ES-I3 (cell line): ENCODE results near the gene PPP6R3.

Experiments used
- H3K36me3 ChIP-seq: 2 replicates; pipeline ENCODE4 v1.6.1; 2013; ENCODE audit warnings: mild to moderate bottlenecking, low read length, control low read depth, moderate library complexity; ENCODE audit not compliant: insufficient read depth
- H3K4me1 ChIP-seq: 2 replicates; pipeline ENCODE4 v1.6.1; 2013; ENCODE audit warnings: mild to moderate bottlenecking, control low read depth, low read length; ENCODE audit not compliant: insufficient read depth
- H3K9ac ChIP-seq: 2 replicates; pipeline ENCODE4 v1.6.1; 2013; ENCODE audit warnings: low read depth, mild to moderate bottlenecking, low read length, moderate library complexity
- H3K9me3 ChIP-seq: 2 replicates; pipeline ENCODE4 v1.6.1; 2013; ENCODE audit warnings: mild to moderate bottlenecking, low read length, moderate library complexity; ENCODE audit not compliant: control insufficient read depth, insufficient read depth

PPP6R3 gene

GRCh38 chr11:68542617-68543016 lies 82.1 kb downstream of the PPP6R3 start:
- Histone ChIP-seq H3K4me1 (peaks cover 16% of the 10 kb centered on the region; the same call in 1 of the 2 replicates), H3K9me3 (no peaks in the 10 kb centered on the region), H3K9ac (no peak overlapping the region), H3K36me3 (peaks cover 3% of the 10 kb centered on the region; the same call in 1 of the 2 replicates)

GRCh38 chr11:68543594-68543993 lies 83.0 kb downstream of the PPP6R3 start:
- no peaks in the 10 kb centered on the region for H3K9me3 ChIP-seq
- H3K9ac ChIP-seq, result no peak overlapping the region
- H3K36me3 ChIP-seq, result peaks cover 9% of the 10 kb centered on the region; the same call in 1 of the 2 replicates
- peaks cover 16% of the 10 kb centered on the region; the same call in 1 of the 2 replicates for H3K4me1 ChIP-seq

- H3K9me3 ChIP-seq, result no peaks in the 10 kb centered on the region
- peaks cover 9% of the 10 kb centered on the region for H3K36me3 ChIP-seq
- peaks cover 8% of the 10 kb centered on the region; the same call in 1 of the 2 replicates for H3K4me1 ChIP-seq
- no peak overlapping the region for H3K9ac ChIP-seq
Observed at GRCh38 chr11:68545347-68545746, 84.8 kb downstream of the PPP6R3 start.

GRCh38 chr11:68545796-68546195 lies 85.2 kb downstream of the PPP6R3 start:
- peaks cover 8% of the 10 kb centered on the region; the same call in 1 of the 2 replicates for H3K4me1 ChIP-seq
- H3K9me3 ChIP-seq, result no peaks in the 10 kb centered on the region
- H3K9ac ChIP-seq, result no peak overlapping the region
- peaks cover 14% of the 10 kb centered on the region for H3K36me3 ChIP-seq

GRCh38 chr11:68546555-68546954 lies 86.0 kb downstream of the PPP6R3 start:
- H3K36me3 ChIP-seq, result peaks cover 16% of the 10 kb centered on the region

GRCh38 chr11:68549789-68550484 lies 89.4 kb downstream of the PPP6R3 start:
- Histone ChIP-seq H3K9ac (no peak overlapping the region), H3K9me3 (no peaks in the 10 kb centered on the region), H3K4me1 (no peaks in the 10 kb centered on the region), H3K36me3 (peaks cover 21% of the 10 kb centered on the region)

More at GRCh38 chr11:68546555-68546954, 86.0 kb downstream of the PPP6R3 start:
- Histone ChIP-seq H3K4me1 (peaks cover 3% of the 10 kb centered on the region; the same call in 1 of the 2 replicates), H3K9me3 (no peaks in the 10 kb centered on the region), H3K9ac (no peak overlapping the region)

GRCh38 chr11:68550485-68550817 lies 89.9 kb downstream of the PPP6R3 start:
- peaks cover 21% of the 10 kb centered on the region for H3K36me3 ChIP-seq
- H3K9me3 ChIP-seq, result no peaks in the 10 kb centered on the region
- H3K4me1 ChIP-seq, result no peaks in the 10 kb centered on the region
- H3K9ac ChIP-seq, result no peak overlapping the region

- Histone ChIP-seq H3K9ac (no peak overlapping the region), H3K36me3 (peaks cover 21% of the 10 kb centered on the region), H3K9me3 (no peaks in the 10 kb centered on the region), H3K4me1 (no peaks in the 10 kb centered on the region)
Observed at GRCh38 chr11:68551223-68551622, 90.7 kb downstream of the PPP6R3 start.

GRCh38 chr11:68551777-68552176 lies 91.2 kb downstream of the PPP6R3 start:
- Histone ChIP-seq H3K9ac (no peak overlapping the region), H3K4me1 (no peaks in the 10 kb centered on the region), H3K36me3 (peaks cover 21% of the 10 kb centered on the region), H3K9me3 (no peaks in the 10 kb centered on the region)

- Histone ChIP-seq H3K36me3 (peaks cover 18% of the 10 kb centered on the region), H3K4me1 (no peaks in the 10 kb centered on the region), H3K9ac (no peak overlapping the region), H3K9me3 (no peaks in the 10 kb centered on the region)
Observed at GRCh38 chr11:68552542-68552941, 92.0 kb downstream of the PPP6R3 start.

- H3K36me3 ChIP-seq, result peaks cover 10% of the 10 kb centered on the region
- no peaks in the 10 kb centered on the region for H3K9me3 ChIP-seq
- no peak overlapping the region for H3K9ac ChIP-seq
Observed at GRCh38 chr11:68560216-68560615, 99.7 kb downstream of the PPP6R3 start.

GRCh38 chr11:68563454-68563853 lies 102.9 kb downstream of the PPP6R3 start:
- Histone ChIP-seq H3K9ac (no peak overlapping the region), H3K36me3 (peaks cover 17% of the 10 kb centered on the region), H3K4me1 (no peaks in the 10 kb centered on the region), H3K9me3 (no peaks in the 10 kb centered on the region)

More at GRCh38 chr11:68560216-68560615, 99.7 kb downstream of the PPP6R3 start:
- H3K4me1 ChIP-seq, result no peaks in the 10 kb centered on the region

GRCh38 chr11:68564261-68564660 lies 103.7 kb downstream of the PPP6R3 start:
- H3K36me3 ChIP-seq, result peaks cover 18% of the 10 kb centered on the region
- no peaks in the 10 kb centered on the region for H3K4me1 ChIP-seq
- H3K9me3 ChIP-seq, result no peaks in the 10 kb centered on the region
- no peak overlapping the region for H3K9ac ChIP-seq

GRCh38 chr11:68565768-68566167 lies 105.2 kb downstream of the PPP6R3 start:
- no peaks in the 10 kb centered on the region for H3K4me1 ChIP-seq
- no peaks in the 10 kb centered on the region for H3K9me3 ChIP-seq
- H3K36me3 ChIP-seq, result peaks cover 18% of the 10 kb centered on the region
- no peak overlapping the region for H3K9ac ChIP-seq

- no peaks in the 10 kb centered on the region for H3K4me1 ChIP-seq
- H3K36me3 ChIP-seq, result peaks cover 21% of the 10 kb centered on the region
- no peak overlapping the region for H3K9ac ChIP-seq
- no peaks in the 10 kb centered on the region for H3K9me3 ChIP-seq
Observed at GRCh38 chr11:68567553-68567952, 107.0 kb downstream of the PPP6R3 start.
